HEK293 (cell line): ENCODE measurements around the gene ZNRF1.

ENCODE experiments used
- TSHZ1 ChIP-seq: fragments of 450-650 bp; formaldehyde crosslinking; IDR thresholded peaks from 2 replicates; pipeline ENCODE4 v1.5.1; 2016; ENCODE audit warnings: missing biosample characterization, missing genetic modification characterization, borderline replicate concordance
- YY1 ChIP-seq: fragments of 450-650 bp; formaldehyde crosslinking; IDR thresholded peaks from 2 replicates; pipeline ENCODE4 v1.5.1; 2018; ENCODE audit warnings: missing biosample characterization, missing genetic modification characterization
- ZBTB8A ChIP-seq: fragments of 450-650 bp; formaldehyde crosslinking; IDR thresholded peaks from 2 replicates; pipeline ENCODE4 v1.5.1; 2016; ENCODE audit warnings: missing biosample characterization, missing genetic modification characterization
- ZNF114 ChIP-seq: fragments of 450-650 bp; formaldehyde crosslinking; IDR thresholded peaks from 2 replicates; pipeline ENCODE4 v1.5.0; 2017; ENCODE audit warnings: missing biosample characterization, missing genetic modification characterization
- ZNF214 ChIP-seq: fragments of 450-650 bp; formaldehyde crosslinking; IDR thresholded peaks from 2 replicates; pipeline ENCODE4 v1.5.1; 2017; ENCODE audit warnings: missing biosample characterization, mild to moderate bottlenecking, missing genetic modification characterization, borderline replicate concordance

- TF ChIP-seq ZNF114 (tag by site-specific recombination) (no peak), ZNF214 (tag by site-specific recombination) (no peak), TSHZ1 (tag by site-specific recombination) (no peak), ZBTB8A (tag by site-specific recombination) (no peak), YY1 (tag by site-specific recombination) (no peak)
Observed at GRCh38 chr16:75048054-75048453, 49.2 kb downstream of the ZNRF1 start.
